Endodermal cell (in vitro differentiated cells): ENCODE data around the gene SFRP5. TPM values are rescaled to one million over a fixed set of nuclear protein-coding genes. Genes with fewer than 3 reads are reported as not detected.
A peak's percentile ranks its signal among the peaks of the same experiment; 100 is the strongest.

Experiments used
- DNase-seq: peaks from one replicate; pipeline ENCODE4 v3.0.0-alpha.2; 2017
- H3K27ac ChIP-seq: 2 replicates; pipeline ENCODE4 v1.5.1; 2013; ENCODE audit warnings: mild to moderate bottlenecking, low read depth, low read length, moderate library complexity
- H3K27me3 ChIP-seq: 2 replicates; pipeline ENCODE4 v1.6.1; 2013; ENCODE audit warnings: mild to moderate bottlenecking, low read length, moderate library complexity; ENCODE audit not compliant: insufficient read depth, control insufficient read depth, poor library complexity, severe bottlenecking
- H3K36me3 ChIP-seq: 2 replicates; pipeline ENCODE4 v1.7.0; 2013; ENCODE audit warnings: mild to moderate bottlenecking, low read length, moderate library complexity; ENCODE audit not compliant: control insufficient read depth, insufficient read depth
- H3K4me1 ChIP-seq: one replicate; pipeline ENCODE4 v1.7.0; 2013; ENCODE audit warnings: low read length; ENCODE audit not compliant: control insufficient read depth, insufficient read depth
- H3K4me3 ChIP-seq: 2 replicates; pipeline ENCODE4 v1.5.1; 2013; ENCODE audit warnings: mild to moderate bottlenecking, low read length, moderate library complexity
- H3K9ac ChIP-seq: 2 replicates; pipeline ENCODE4 v1.6.1; 2013; ENCODE audit warnings: mild to moderate bottlenecking, low read length, moderate library complexity; ENCODE audit not compliant: poor library complexity, severe bottlenecking; ENCODE audit errors: extremely low read depth
- H3K9me3 ChIP-seq: 2 replicates; pipeline ENCODE4 v1.6.1; 2013; ENCODE audit warnings: mild to moderate bottlenecking, low read length, moderate library complexity; ENCODE audit not compliant: control insufficient read depth
- H3K27ac Mint-ChIP-seq: 2 replicates; pipeline ENCODE4 v1.8.0; 2020; ENCODE audit warnings: mixed read lengths
- H3K27me3 Mint-ChIP-seq: 2 replicates; pipeline ENCODE4 v1.8.0; 2021; ENCODE audit warnings: mild to moderate bottlenecking, mixed read lengths; ENCODE audit not compliant: insufficient read depth
- H3K36me3 Mint-ChIP-seq: 2 replicates; pipeline ENCODE4 v1.8.0; 2020; ENCODE audit warnings: low read depth, mixed read lengths
- H3K4me1 Mint-ChIP-seq: 2 replicates; pipeline ENCODE4 v1.8.0; 2020; ENCODE audit warnings: mixed read lengths
- H3K4me3 Mint-ChIP-seq: 2 replicates; pipeline ENCODE4 v1.8.0; 2020; ENCODE audit warnings: mild to moderate bottlenecking, moderate library complexity, mixed read lengths
- H3K9me3 Mint-ChIP-seq: 2 replicates; pipeline ENCODE4 v1.8.0; 2020; ENCODE audit warnings: mild to moderate bottlenecking, mixed read lengths
- CTCF ChIP-seq: fragments of 200-600 bp; sonication (generic); conservative IDR thresholded peaks from 2 replicates; pipeline ENCODE4 v1.5.0; 2021; ENCODE audit warnings: antibody characterized with exemption, mild to moderate bottlenecking
- WGBS, 2 experiments: methylation state at CpG; one replicate each; pipeline versions ENCODE4 v1.1.5 to v1.1.7; 2013; ENCODE audit warnings: missing lambda C conversion rate in 2 of 2, mixed read lengths in 1 of 2; ENCODE audit not compliant: insufficient coverage in 1 of 2, insufficient read length in 1 of 2; 5-methylcytosine and 5-hydroxymethylcytosine counted together
- total RNA-seq, 2 donors: library from RNA; stranded (reverse); fragmentation: NEBNext Ultra II Directional in 1 of 2; extraction: Animal tissue kit (Norgen Biotek cat#: 25700) in 1 of 2; gene quantifications; 2 replicates in 1 of 2; 3 replicates in 1 of 2; pipeline ENCODE4 v1.2.1, GENCODE V29; 2021

SFRP5 gene
- total RNA-seq, 2 donors from 2014 or later: 1.8 to 2.3 TPM

- peaks cover 34% of the 10 kb centered on the region for H3K27me3 Mint-ChIP-seq
- H3K36me3 Mint-ChIP-seq: peaks cover 27% of the 10 kb centered on the region
- peaks cover 13% of the 10 kb centered on the region for H3K4me1 ChIP-seq
Measured at GRCh38 chr10:97765201-97765600, 6.6 kb downstream of the SFRP5 start.

GRCh38 chr10:97764519-97764931 is 7.3 kb downstream of the SFRP5 start:
- H3K9me3 Mint-ChIP-seq: no peaks in the 10 kb centered on the region
- 57 to 99% methylated on average over 2 to 5 of the region's 7 CpGs for WGBS, 2 experiments
- peaks cover 31% of the 10 kb centered on the region for H3K36me3 ChIP-seq
- H3K4me3 Mint-ChIP-seq: no peak overlapping the region
- peaks cover 27% of the 10 kb centered on the region for H3K27me3 Mint-ChIP-seq
- H3K9me3 ChIP-seq: no peaks in the 10 kb centered on the region
- no peak overlapping the region for H3K9ac ChIP-seq
- peak overlapping the region; percentile 3 for H3K27ac Mint-ChIP-seq
- no peak for TF ChIP-seq CTCF
- peaks cover 19% of the 10 kb centered on the region for H3K4me1 Mint-ChIP-seq
- peaks cover 13% of the 10 kb centered on the region for H3K4me1 ChIP-seq
- no peak overlapping the region for H3K27ac ChIP-seq
- peaks cover 31% of the 10 kb centered on the region for H3K36me3 Mint-ChIP-seq
- no peak overlapping the region for H3K4me3 ChIP-seq
- DNase-seq: no peak
- peaks cover 14% of the 10 kb centered on the region for H3K27me3 ChIP-seq

More at GRCh38 chr10:97765201-97765600, 6.6 kb downstream of the SFRP5 start:
- WGBS, 2 experiments: 94 to 96% methylated on average over 13 to 15 of the region's 15 CpGs
- H3K4me1 Mint-ChIP-seq: peaks cover 17% of the 10 kb centered on the region
- H3K4me3 ChIP-seq: no peak overlapping the region
- H3K36me3 ChIP-seq: peaks cover 25% of the 10 kb centered on the region
- TF ChIP-seq CTCF: no peak
- no peak overlapping the region for H3K27ac ChIP-seq
- H3K27ac Mint-ChIP-seq: no peak overlapping the region
- no peak overlapping the region for H3K4me3 Mint-ChIP-seq
- no peaks in the 10 kb centered on the region for H3K9me3 ChIP-seq
- H3K9me3 Mint-ChIP-seq: no peaks in the 10 kb centered on the region
- no peak overlapping the region for H3K9ac ChIP-seq
- H3K27me3 ChIP-seq: peaks cover 21% of the 10 kb centered on the region
- DNase-seq: no peak

DNA sequence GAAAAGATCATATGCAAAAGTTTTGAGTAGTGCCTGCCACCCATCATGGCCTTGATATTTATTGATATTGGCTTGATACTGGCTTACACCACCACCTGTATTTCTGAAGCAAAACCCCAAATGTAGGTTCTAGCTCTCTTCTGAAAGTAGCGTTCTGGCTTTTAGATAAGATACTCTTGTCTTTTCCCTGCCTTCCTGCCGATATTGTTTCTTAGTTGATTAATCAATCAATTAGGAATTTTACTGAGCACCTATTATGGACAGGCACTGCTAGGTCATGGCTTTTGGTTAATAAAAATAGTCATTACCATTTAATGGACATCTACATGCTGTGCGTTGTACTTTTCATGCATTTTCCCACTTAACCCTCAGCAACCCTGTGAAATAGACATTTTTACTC is 7.9 kb downstream of the SFRP5 start:
- peaks cover 9% of the 10 kb centered on the region for H3K27me3 ChIP-seq
- no peak overlapping the region for H3K27ac ChIP-seq
- WGBS, 2 experiments: 92 to 100% methylated on average over 1 to 3 of the region's 3 CpGs
- H3K4me3 Mint-ChIP-seq: no peak overlapping the region
- peaks cover 21% of the 10 kb centered on the region for H3K27me3 Mint-ChIP-seq
- no peaks in the 10 kb centered on the region for H3K9me3 Mint-ChIP-seq
- H3K9me3 ChIP-seq: no peaks in the 10 kb centered on the region
- no peak overlapping the region for H3K9ac ChIP-seq
- H3K4me1 ChIP-seq: peaks cover 13% of the 10 kb centered on the region
- H3K4me1 Mint-ChIP-seq: peaks cover 19% of the 10 kb centered on the region
- H3K4me3 ChIP-seq: no peak overlapping the region
- DNase-seq: no peak
- peaks cover 30% of the 10 kb centered on the region for H3K36me3 Mint-ChIP-seq
- TF ChIP-seq CTCF: no peak
- H3K27ac Mint-ChIP-seq: peak overlapping the region; percentile 3
- peaks cover 32% of the 10 kb centered on the region for H3K36me3 ChIP-seq
